HEK293 (cell line): ENCODE results near the gene PEPD.

Source experiments
- CTCF ChIA-PET: fragments of 350-600 bp; formaldehyde crosslinking; extraction: SDS; loops from one replicate; lab custom pipeline; 2021; ENCODE audit warnings: antibody characterized with exemption; lab: Yijun Ruan, JAX
- POLR2A ChIA-PET: fragments of 300-600 bp; formaldehyde crosslinking; extraction: SDS; loops from one replicate; lab custom pipeline; 2020; ENCODE audit warnings: antibody characterized with exemption, inconsistent platforms; lab: Yijun Ruan, JAX
- H3K27ac ChIP-seq: fragments of 200-500 bp; sonication (Bioruptor generic); 2 replicates; pipeline ENCODE4 v1.5.1; 2014; ENCODE audit warnings: low read depth, low read length, control low read depth, inconsistent platforms; ENCODE audit errors: extremely low read depth
- H3K36me3 ChIP-seq, 2 experiments: fragments of 200-500 bp in 1 of 2; sonication (Bioruptor generic) in 1 of 2; 1 replicate in 1 of 2; 2 replicates in 1 of 2; pipeline ENCODE4 v1.5.1; 2014 to 2017; ENCODE audit warnings: inconsistent platforms in 2 of 2, low read length in 2 of 2; ENCODE audit not compliant: control insufficient read depth in 2 of 2, insufficient read depth in 1 of 2
- H3K4me1 ChIP-seq: fragments of 200-500 bp; sonication (Bioruptor generic); 2 replicates; pipeline ENCODE4 v1.5.1; 2014; ENCODE audit warnings: mild to moderate bottlenecking, low read length, inconsistent platforms; ENCODE audit not compliant: control insufficient read depth, insufficient read depth
- H3K4me3 ChIP-seq: 2 replicates; pipeline ENCODE4 v1.5.1; 2011; ENCODE audit warnings: low read depth, mild to moderate bottlenecking, control low read depth, low read length, moderate library complexity
- H3K9me3 ChIP-seq: fragments of 200-500 bp; sonication (Bioruptor generic); 2 replicates; pipeline ENCODE4 v1.5.1; 2014; ENCODE audit warnings: low read depth, low read length, inconsistent platforms; ENCODE audit not compliant: control insufficient read depth, insufficient read depth
- GLI2 ChIP-seq: fragments of 450-650 bp; formaldehyde crosslinking; IDR thresholded peaks from 2 replicates; pipeline ENCODE4; 2017; ENCODE audit warnings: missing biosample characterization, missing genetic modification characterization, low read depth, borderline replicate concordance
- HOXA7 ChIP-seq: sonication (generic); formaldehyde crosslinking; IDR thresholded peaks from 2 replicates; pipeline ENCODE4 v1.8.1; 2022; ENCODE audit warnings: missing genetic modification reagents, borderline replicate concordance
- KLF9 ChIP-seq: fragments of 450-650 bp; formaldehyde crosslinking; IDR thresholded peaks from 2 replicates; pipeline ENCODE4 v1.5.1; 2016; ENCODE audit warnings: missing biosample characterization, missing genetic modification characterization, low read depth
- MYNN ChIP-seq: fragments of 450-650 bp; formaldehyde crosslinking; IDR thresholded peaks from 2 replicates; pipeline ENCODE4 v1.5.1; 2016; ENCODE audit warnings: missing biosample characterization, missing genetic modification characterization, borderline replicate concordance
- TRIM28 ChIP-seq: IDR thresholded peaks from 2 replicates; pipeline ENCODE4 v1.6.1; 2011; ENCODE audit warnings: low read length, control low read depth, borderline replicate concordance
- WT1 ChIP-seq: fragments of 450-650 bp; formaldehyde crosslinking; IDR thresholded peaks from 2 replicates; pipeline ENCODE4 v1.5.1; 2016; ENCODE audit warnings: missing biosample characterization, missing genetic modification characterization
- YY2 ChIP-seq: fragments of 450-650 bp; formaldehyde crosslinking; IDR thresholded peaks from 2 replicates; pipeline ENCODE4 v1.5.1; 2016; ENCODE audit warnings: missing biosample characterization, missing genetic modification characterization
- ZBTB21 ChIP-seq: fragments of 450-650 bp; formaldehyde crosslinking; IDR thresholded peaks from 2 replicates; pipeline ENCODE4 v1.5.1; 2017; ENCODE audit warnings: missing biosample characterization, missing genetic modification characterization
- ZFHX2 ChIP-seq: fragments of 450-650 bp; formaldehyde crosslinking; conservative IDR thresholded peaks from 2 replicates; pipeline ENCODE4 v1.5.1; 2016; ENCODE audit warnings: missing biosample characterization, missing genetic modification characterization
- ZFP41 ChIP-seq: fragments of 450-650 bp; formaldehyde crosslinking; IDR thresholded peaks from 2 replicates; pipeline ENCODE4 v1.5.1; 2016; ENCODE audit warnings: missing biosample characterization, missing genetic modification characterization, borderline replicate concordance
- ZNF121 ChIP-seq: fragments of 450-650 bp; formaldehyde crosslinking; IDR thresholded peaks from 2 replicates; pipeline ENCODE4 v1.5.1; 2016; ENCODE audit warnings: missing biosample characterization, missing genetic modification characterization
- ZNF138 ChIP-seq: fragments of 450-650 bp; formaldehyde crosslinking; IDR thresholded peaks from 2 replicates; pipeline ENCODE4 v1.5.1; 2016; ENCODE audit warnings: missing biosample characterization, missing genetic modification characterization, borderline replicate concordance
- ZNF140 ChIP-seq: fragments of 450-650 bp; formaldehyde crosslinking; IDR thresholded peaks from 2 replicates; pipeline ENCODE4 v1.5.1; 2016; ENCODE audit warnings: missing biosample characterization, missing genetic modification characterization
- ZNF16 ChIP-seq: fragments of 450-650 bp; formaldehyde crosslinking; IDR thresholded peaks from 2 replicates; pipeline ENCODE4 v1.5.1; 2016; ENCODE audit warnings: low read depth, missing biosample characterization, missing genetic modification characterization
- ZNF248 ChIP-seq: fragments of 450-650 bp; formaldehyde crosslinking; IDR thresholded peaks from 2 replicates; pipeline ENCODE4 v1.5.1; 2017; ENCODE audit warnings: missing biosample characterization, missing genetic modification characterization
- ZNF404 ChIP-seq: fragments of 450-650 bp; formaldehyde crosslinking; IDR thresholded peaks from 2 replicates; pipeline ENCODE4 v1.5.1; 2017; ENCODE audit warnings: missing biosample characterization, missing genetic modification characterization
- ZNF416 ChIP-seq: fragments of 450-650 bp; formaldehyde crosslinking; IDR thresholded peaks from 2 replicates; pipeline ENCODE4 v1.5.1; 2016; ENCODE audit warnings: missing biosample characterization, missing genetic modification characterization
- ZNF426 ChIP-seq: fragments of 450-650 bp; formaldehyde crosslinking; IDR thresholded peaks from 2 replicates; pipeline ENCODE4 v1.5.1; 2017; ENCODE audit warnings: missing biosample characterization, missing genetic modification characterization, mild to moderate bottlenecking, inconsistent platforms, moderate library complexity
- ZNF433 ChIP-seq: fragments of 450-650 bp; formaldehyde crosslinking; IDR thresholded peaks from 2 replicates; pipeline ENCODE4 v1.5.1; 2016; ENCODE audit warnings: missing biosample characterization, missing genetic modification characterization, low read depth
- ZNF510 ChIP-seq: fragments of 450-650 bp; formaldehyde crosslinking; IDR thresholded peaks from 2 replicates; pipeline ENCODE4 v1.5.1; 2018; ENCODE audit warnings: mild to moderate bottlenecking, missing genetic modification characterization, missing biosample characterization; ENCODE audit not compliant: insufficient replicate concordance
- ZNF514 ChIP-seq: fragments of 450-650 bp; formaldehyde crosslinking; IDR thresholded peaks from 2 replicates; pipeline ENCODE4 v1.5.1; 2016; ENCODE audit warnings: missing biosample characterization, missing genetic modification characterization
- ZNF549 ChIP-seq: fragments of 450-650 bp; IDR thresholded peaks from 2 replicates; pipeline ENCODE4 v1.5.1; 2018; ENCODE audit warnings: missing biosample characterization, missing genetic modification characterization, mild to moderate bottlenecking, inconsistent platforms, moderate library complexity
- ZNF555 ChIP-seq: fragments of 450-650 bp; formaldehyde crosslinking; conservative IDR thresholded peaks from 2 replicates; pipeline ENCODE4 v1.5.1; 2017; ENCODE audit warnings: missing biosample characterization, mild to moderate bottlenecking, missing genetic modification characterization, inconsistent platforms
- ZNF610 ChIP-seq: fragments of 450-650 bp; formaldehyde crosslinking; IDR thresholded peaks from 2 replicates; pipeline ENCODE4 v1.5.1; 2016; ENCODE audit warnings: missing biosample characterization, missing genetic modification characterization, borderline replicate concordance
- ZNF677 ChIP-seq: fragments of 450-650 bp; IDR thresholded peaks from 2 replicates; pipeline ENCODE4 v1.5.0; 2018; ENCODE audit warnings: missing biosample characterization, mild to moderate bottlenecking, missing genetic modification characterization, moderate library complexity
- ZNF76 ChIP-seq: fragments of 450-650 bp; formaldehyde crosslinking; IDR thresholded peaks from 2 replicates; pipeline ENCODE4; 2016; ENCODE audit warnings: low read depth, missing biosample characterization, missing genetic modification characterization, borderline replicate concordance
- ZNF768 ChIP-seq: fragments of 450-650 bp; formaldehyde crosslinking; IDR thresholded peaks from 2 replicates; pipeline ENCODE4 v1.5.1; 2018; ENCODE audit warnings: missing biosample characterization, mild to moderate bottlenecking, missing genetic modification characterization
- ZSCAN16 ChIP-seq: fragments of 450-650 bp; formaldehyde crosslinking; IDR thresholded peaks from 2 replicates; pipeline ENCODE4 v1.5.1; 2016; ENCODE audit warnings: missing biosample characterization, missing genetic modification characterization
- TF ChIP-seq, protein P1 (sequence below): fragments of 450-650 bp; formaldehyde crosslinking; IDR thresholded peaks from 2 replicates; pipeline ENCODE4 v1.5.1; 2016; ENCODE audit warnings: missing biosample characterization, missing genetic modification characterization
- TF ChIP-seq, protein P2 (sequence below): fragments of 450-650 bp; formaldehyde crosslinking; IDR thresholded peaks from 2 replicates; pipeline ENCODE4 v1.5.1; 2016; ENCODE audit warnings: missing biosample characterization, missing genetic modification characterization, borderline replicate concordance
- TF ChIP-seq, protein P3 (sequence below): fragments of 450-650 bp; formaldehyde crosslinking; IDR thresholded peaks from 2 replicates; pipeline ENCODE4 v1.5.1; 2017; ENCODE audit warnings: missing biosample characterization, missing genetic modification characterization

Gene PEPD

DNA sequence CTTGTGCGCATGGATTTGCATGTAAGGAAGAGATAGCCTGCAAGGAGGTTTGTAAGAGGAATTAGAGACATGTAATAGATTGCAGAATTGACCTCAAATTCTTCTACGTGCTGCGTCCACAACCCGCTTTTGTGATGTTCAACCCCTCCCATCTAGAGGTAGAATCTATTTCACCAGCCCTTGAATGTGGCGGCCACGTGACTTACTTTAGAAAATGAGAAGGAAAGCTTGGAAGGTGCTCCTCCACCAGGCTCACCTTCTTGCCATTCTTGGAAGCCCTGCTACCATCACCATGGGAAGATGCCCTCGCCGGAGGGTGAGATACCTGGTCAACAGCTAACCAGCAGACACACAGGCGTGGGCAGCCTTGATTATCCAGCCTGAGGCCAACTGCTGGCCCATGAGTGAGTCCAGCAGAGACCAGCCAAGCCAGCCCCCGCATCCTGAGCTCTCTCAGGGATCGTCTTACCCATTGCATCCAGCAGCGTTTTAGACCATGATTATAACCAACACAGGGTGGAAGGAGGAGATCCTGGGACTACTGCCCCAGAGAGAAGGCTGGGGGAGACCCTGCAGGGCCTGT, 7.6 kb upstream of the PEPD start (continued):
- no peak for TF ChIP-seq ZNF426 (tag by site-specific recombination)
- no peak for TF ChIP-seq ZNF555
- TF ChIP-seq ZFHX2, result peak; percentile 65
- no peak for TF ChIP-seq TRIM28
- TF ChIP-seq ZSCAN16, result no peak
- no peak for TF ChIP-seq YY2
- TF ChIP-seq ZFP41 (tag by site-specific recombination), result no peak
- TF ChIP-seq, protein P1, sequence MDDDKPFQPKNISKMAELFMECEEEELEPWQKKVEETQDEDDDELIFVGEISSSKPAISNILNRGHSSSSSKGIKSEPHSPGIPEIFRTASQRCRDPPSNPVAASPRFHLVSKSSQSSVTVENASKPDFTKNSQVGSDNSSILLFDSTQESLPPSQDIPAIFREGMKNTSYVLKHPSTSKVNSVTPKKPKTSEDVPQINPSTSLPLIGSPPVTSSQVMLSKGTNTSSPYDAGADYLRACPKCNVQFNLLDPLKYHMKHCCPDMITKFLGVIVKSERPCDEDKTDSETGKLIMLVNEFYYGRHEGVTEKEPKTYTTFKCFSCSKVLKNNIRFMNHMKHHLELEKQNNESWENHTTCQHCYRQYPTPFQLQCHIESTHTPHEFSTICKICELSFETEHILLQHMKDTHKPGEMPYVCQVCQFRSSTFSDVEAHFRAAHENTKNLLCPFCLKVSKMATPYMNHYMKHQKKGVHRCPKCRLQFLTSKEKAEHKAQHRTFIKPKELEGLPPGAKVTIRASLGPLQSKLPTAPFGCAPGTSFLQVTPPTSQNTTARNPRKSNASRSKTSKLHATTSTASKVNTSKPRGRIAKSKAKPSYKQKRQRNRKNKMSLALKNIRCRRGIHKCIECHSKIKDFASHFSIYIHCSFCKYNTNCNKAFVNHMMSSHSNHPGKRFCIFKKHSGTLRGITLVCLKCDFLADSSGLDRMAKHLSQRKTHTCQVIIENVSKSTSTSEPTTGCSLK, result no peak
- TF ChIP-seq, all 188 proteins: peak for 3

DNA sequence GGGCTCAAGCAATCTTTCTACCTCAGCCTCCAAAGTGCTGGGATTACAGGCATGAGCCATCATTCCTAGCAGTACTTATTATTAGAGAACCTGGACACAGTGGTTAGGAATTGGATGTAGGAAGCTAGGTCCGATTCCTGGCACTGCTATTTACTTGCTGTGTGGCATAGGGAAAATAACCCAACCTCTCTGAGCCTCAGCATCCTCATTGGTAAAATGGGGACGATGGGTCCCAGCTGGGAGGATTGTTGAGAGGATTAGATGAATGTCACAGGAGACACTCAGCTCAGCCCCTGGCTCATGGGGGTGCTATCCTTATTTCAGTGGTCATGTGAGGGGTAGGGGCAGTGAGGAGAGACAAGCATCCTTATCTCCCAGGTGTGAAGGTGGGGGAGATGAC, 6.8 kb upstream of the PEPD start:
- Histone ChIP-seq H3K9me3 (no peaks in the 10 kb centered on the region), H3K36me3 (no peaks in the 10 kb centered on the region), H3K4me3 (no peak overlapping the region), H3K4me1 (no peaks in the 10 kb centered on the region), H3K27ac (no peak overlapping the region)
- CTCF ChIA-PET, result interaction anchor here (1.2 to 1.6 kb wide), 2 partner anchors 16 to 98 kb away, joined by 3 to 6 read pairs; no protein-coding TSS in a partner anchor
- TF ChIP-seq TRIM28 (no peak), GLI2 (tag by site-specific recombination) (no peak), ZNF610 (tag by site-specific recombination) (no peak), ZNF140 (tag by site-specific recombination) (no peak), HOXA7 (no peak), ZNF768 (tag by site-specific recombination) (peak; percentile 96), KLF9 (tag by site-specific recombination) (no peak), ZNF514 (tag by site-specific recombination) (no peak), ZNF121 (0 out of 2 replicates have a peak, but pooled peaks have one; percentile 17), ZNF76 (tag by site-specific recombination) (no peak), ZNF404 (tag by site-specific recombination) (no peak), ZNF16 (tag by site-specific recombination) (no peak)
- TF ChIP-seq, protein P2, sequence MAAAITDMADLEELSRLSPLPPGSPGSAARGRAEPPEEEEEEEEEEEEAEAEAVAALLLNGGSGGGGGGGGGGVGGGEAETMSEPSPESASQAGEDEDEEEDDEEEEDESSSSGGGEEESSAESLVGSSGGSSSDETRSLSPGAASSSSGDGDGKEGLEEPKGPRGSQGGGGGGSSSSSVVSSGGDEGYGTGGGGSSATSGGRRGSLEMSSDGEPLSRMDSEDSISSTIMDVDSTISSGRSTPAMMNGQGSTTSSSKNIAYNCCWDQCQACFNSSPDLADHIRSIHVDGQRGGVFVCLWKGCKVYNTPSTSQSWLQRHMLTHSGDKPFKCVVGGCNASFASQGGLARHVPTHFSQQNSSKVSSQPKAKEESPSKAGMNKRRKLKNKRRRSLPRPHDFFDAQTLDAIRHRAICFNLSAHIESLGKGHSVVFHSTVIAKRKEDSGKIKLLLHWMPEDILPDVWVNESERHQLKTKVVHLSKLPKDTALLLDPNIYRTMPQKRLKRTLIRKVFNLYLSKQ (tag by site-specific recombination), result no peak
- TF ChIP-seq, all 188 proteins: peak for 2
- POLR2A ChIA-PET, result no interaction called here

DNA sequence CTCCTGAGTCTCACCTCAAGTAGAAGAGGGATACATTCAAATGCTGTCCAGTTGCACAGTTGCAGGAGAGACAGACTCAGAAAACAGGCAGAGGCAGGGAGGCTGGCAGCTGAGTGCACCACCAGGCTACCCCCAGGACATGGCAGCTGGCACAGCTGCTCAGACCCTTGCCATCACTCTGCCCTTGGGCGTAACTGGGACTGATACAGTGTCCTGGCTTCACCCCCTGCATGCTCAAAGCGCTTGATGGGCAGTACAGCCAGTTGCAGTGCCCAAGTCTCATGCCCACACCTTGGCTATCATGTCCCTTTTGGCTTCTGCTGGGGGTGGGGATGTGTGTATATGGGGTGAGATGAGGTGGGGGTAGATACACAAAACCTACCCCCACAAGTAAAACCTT, 5.5 kb upstream of the PEPD start:
- CTCF ChIA-PET, result interaction anchor here (0.6 to 1.6 kb wide), 8 partner anchors 18 to 402 kb away, joined by 3 to 6 read pairs (median 3); no protein-coding TSS in a partner anchor
- TF ChIP-seq ZNF549 (tag by site-specific recombination) (no peak), ZNF433 (tag by site-specific recombination) (no peak), ZNF510 (tag by site-specific recombination) (no peak), ZBTB21 (tag by site-specific recombination) (no peak), WT1 (tag by site-specific recombination) (no peak), MYNN (no peak), ZNF416 (tag by site-specific recombination) (no peak), ZNF138 (tag by site-specific recombination) (no peak), ZNF677 (tag by site-specific recombination) (no peak), ZNF248 (tag by site-specific recombination) (no peak)
- TF ChIP-seq, protein P3, sequence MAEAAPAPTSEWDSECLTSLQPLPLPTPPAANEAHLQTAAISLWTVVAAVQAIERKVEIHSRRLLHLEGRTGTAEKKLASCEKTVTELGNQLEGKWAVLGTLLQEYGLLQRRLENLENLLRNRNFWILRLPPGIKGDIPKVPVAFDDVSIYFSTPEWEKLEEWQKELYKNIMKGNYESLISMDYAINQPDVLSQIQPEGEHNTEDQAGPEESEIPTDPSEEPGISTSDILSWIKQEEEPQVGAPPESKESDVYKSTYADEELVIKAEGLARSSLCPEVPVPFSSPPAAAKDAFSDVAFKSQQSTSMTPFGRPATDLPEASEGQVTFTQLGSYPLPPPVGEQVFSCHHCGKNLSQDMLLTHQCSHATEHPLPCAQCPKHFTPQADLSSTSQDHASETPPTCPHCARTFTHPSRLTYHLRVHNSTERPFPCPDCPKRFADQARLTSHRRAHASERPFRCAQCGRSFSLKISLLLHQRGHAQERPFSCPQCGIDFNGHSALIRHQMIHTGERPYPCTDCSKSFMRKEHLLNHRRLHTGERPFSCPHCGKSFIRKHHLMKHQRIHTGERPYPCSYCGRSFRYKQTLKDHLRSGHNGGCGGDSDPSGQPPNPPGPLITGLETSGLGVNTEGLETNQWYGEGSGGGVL (tag by site-specific recombination), result no peak

More for the DNA sequence above, 5.5 kb upstream of the PEPD start:
- no peaks in the 10 kb centered on the region for H3K36me3 ChIP-seq
- no peaks in the 10 kb centered on the region for H3K9me3 ChIP-seq
- no peak overlapping the region for H3K27ac ChIP-seq
- peaks cover 1% of the 10 kb centered on the region for H3K4me1 ChIP-seq
- POLR2A ChIA-PET, result no interaction called here
- no peak overlapping the region for H3K4me3 ChIP-seq
